Naive thymus-derived CD4-positive, alpha-beta T cell (primary cell): ENCODE measurements around the gene EIF2S2. TPM values are rescaled to one million over a fixed set of nuclear protein-coding genes. Genes with fewer than 3 reads are reported as not detected.
A peak's percentile ranks its signal among the peaks of the same experiment; 100 is the strongest.

Source experiments
- ATAC-seq: fragments of 150-1000 bp; cut with Tn5 transposase; 2 replicates; pipeline ENCODE4 v1.10.0; 2021; ENCODE audit warnings: mild to moderate bottlenecking, moderate library complexity
- CTCF ChIA-PET: fragments of 350-600 bp; sonication (Branson Sonifier 250); formaldehyde crosslinking; loops from one replicate; lab custom pipeline; 2021; ENCODE audit warnings: antibody characterized with exemption; lab: Charles Lee
- POLR2A ChIA-PET: fragments of 350-600 bp; sonication (Branson Sonifier 250); formaldehyde crosslinking; loops from one replicate; lab custom pipeline; 2021; ENCODE audit warnings: antibody characterized with exemption, inconsistent platforms; lab: Charles Lee
- DNase-seq, 9 donors: peaks; one replicate each; pipeline versions ENCODE4 v3.0.0 to v3.0.0-alpha.2; 2020 to 2022; ENCODE audit warnings: mixed read lengths in 1 of 9
- H3K27ac ChIP-seq: one replicate; pipeline ENCODE4 v1.7.0; 2013; ENCODE audit warnings: mild to moderate bottlenecking, low read depth, low read length, moderate library complexity
- H3K27me3 ChIP-seq, 2 donors: one replicate each; pipeline ENCODE4 v1.7.0; 2013; ENCODE audit warnings: low read length in 2 of 2, mild to moderate bottlenecking in 2 of 2, moderate library complexity in 2 of 2; ENCODE audit not compliant: control insufficient read depth in 2 of 2, insufficient read depth in 2 of 2
- H3K36me3 ChIP-seq, 3 experiments: 1 replicate in 2 of 3; 2 replicates in 1 of 3; pipeline ENCODE4 v1.7.0; 2013; ENCODE audit warnings: low read length in 3 of 3, mild to moderate bottlenecking in 3 of 3, moderate library complexity in 1 of 3; ENCODE audit not compliant: insufficient read depth in 3 of 3, control insufficient read depth in 2 of 3
- H3K4me1 ChIP-seq, 2 donors: one replicate each; pipeline ENCODE4 v1.7.0; 2013; ENCODE audit warnings: low read length in 2 of 2, mild to moderate bottlenecking in 2 of 2, moderate library complexity in 1 of 2; ENCODE audit not compliant: control insufficient read depth in 2 of 2, insufficient read depth in 2 of 2
- H3K4me3 ChIP-seq: 2 replicates; pipeline ENCODE4 v1.7.0; 2013; ENCODE audit warnings: mild to moderate bottlenecking, low read length
- H3K9me3 ChIP-seq, 3 experiments: 1 replicate in 2 of 3; 2 replicates in 1 of 3; pipeline ENCODE4 v1.7.0; 2013; ENCODE audit warnings: low read length in 3 of 3; ENCODE audit not compliant: control insufficient read depth in 2 of 3
- H3K27ac Mint-ChIP-seq, 9 donors: one replicate each; pipeline ENCODE4 v1.8.0; 2020 to 2022; ENCODE audit warnings: mixed read lengths in 9 of 9, mild to moderate bottlenecking in 8 of 9, moderate library complexity in 5 of 9, inconsistent platforms in 2 of 9
- H3K27me3 Mint-ChIP-seq, 5 donors: one replicate each; pipeline ENCODE4 v1.8.0; 2021 to 2022; ENCODE audit warnings: mixed read lengths in 5 of 5, mild to moderate bottlenecking in 1 of 5
- H3K36me3 Mint-ChIP-seq, 5 donors: one replicate each; pipeline ENCODE4 v1.8.0; 2020 to 2022; ENCODE audit warnings: mixed read lengths in 5 of 5, mild to moderate bottlenecking in 3 of 5, inconsistent platforms in 1 of 5
- H3K4me1 Mint-ChIP-seq, 7 donors: one replicate each; pipeline ENCODE4 v1.8.0; 2020 to 2022; ENCODE audit warnings: mixed read lengths in 7 of 7, mild to moderate bottlenecking in 3 of 7, inconsistent platforms in 1 of 7
- H3K4me3 Mint-ChIP-seq, 10 donors: one replicate each; pipeline ENCODE4 v1.8.0; 2020 to 2022; ENCODE audit warnings: mild to moderate bottlenecking in 10 of 10, mixed read lengths in 10 of 10, moderate library complexity in 6 of 10, inconsistent platforms in 2 of 10
- H3K9me3 Mint-ChIP-seq, 11 donors: one replicate each; pipeline ENCODE4 v1.8.0; 2020 to 2022; ENCODE audit warnings: mixed read lengths in 11 of 11, mild to moderate bottlenecking in 4 of 11, inconsistent platforms in 1 of 11, moderate library complexity in 1 of 11
- intact Hi-C, 2 donors: fragments of 100-400 bp; cut with micrococcal nuclease; formaldehyde crosslinking; loops; one replicate each; pipeline ENCODE4 v1.15.1; 2023
- polyA plus RNA-seq, 2 donors: library from polyadenylated mRNA; unstranded; fragments of 300-500 nt; fragmentation: Illumina TruSeq; gene quantifications; one replicate each; pipeline ENCODE4 v1.2.3, GENCODE V29; 2021
- total RNA-seq, 6 experiments: library from RNA in 5 of 6; stranded (reverse) in 5 of 6; gene quantifications; 1 replicate in 5 of 6; 2 replicates in 1 of 6; pipeline ENCODE4 v1.2.3 and lab custom pipeline; 2021 to 2026

The EIF2S2 gene
- total and polyA plus RNA-seq, 7 experiments from 2014 or later = 16.8 to 68.4 (median 23.2) TPM

- Mint-ChIP-seq H3K4me1 (peaks cover 33 to 74% (median 65%) of the 10 kb centered on the region in 7 donors), H3K36me3 (peaks cover 17 to 49% (median 39%) of the 10 kb centered on the region in 5 donors), H3K27me3 (no peaks in the 10 kb centered on the region), H3K27ac (peak overlapping the region; percentile 22 to 85 (median 73)), H3K4me3 (peak overlapping the region in 1 of 10 donors; percentile 38), H3K9me3 (no peaks in the 10 kb centered on the region)
- H3K27me3 ChIP-seq = no peaks in the 10 kb centered on the region
- CTCF ChIA-PET = no interaction called here
- POLR2A ChIA-PET = interaction anchor here (0.8 to 2.6 kb wide), 2 partner anchors 8 to 11 kb away, joined by 3 to 16 read pairs; partner anchors contain the start of gene EIF2S2
- H3K4me3 ChIP-seq = no peak overlapping the region
- no peak overlapping the region for H3K27ac ChIP-seq
- DNase-seq (no peak), ATAC-seq (no peak)
- peaks cover 16 to 61% (median 19%) of the 10 kb centered on the region in 3 experiments for H3K36me3 ChIP-seq
- H3K9me3 ChIP-seq = no peaks in the 10 kb centered on the region
- intact Hi-C loops = no loop called here
- peaks cover 24 to 25% of the 10 kb centered on the region in 2 donors for H3K4me1 ChIP-seq
Measured at GRCh38 chr20:34104059-34104458, 8.0 kb downstream of the EIF2S2 start.

DNA sequence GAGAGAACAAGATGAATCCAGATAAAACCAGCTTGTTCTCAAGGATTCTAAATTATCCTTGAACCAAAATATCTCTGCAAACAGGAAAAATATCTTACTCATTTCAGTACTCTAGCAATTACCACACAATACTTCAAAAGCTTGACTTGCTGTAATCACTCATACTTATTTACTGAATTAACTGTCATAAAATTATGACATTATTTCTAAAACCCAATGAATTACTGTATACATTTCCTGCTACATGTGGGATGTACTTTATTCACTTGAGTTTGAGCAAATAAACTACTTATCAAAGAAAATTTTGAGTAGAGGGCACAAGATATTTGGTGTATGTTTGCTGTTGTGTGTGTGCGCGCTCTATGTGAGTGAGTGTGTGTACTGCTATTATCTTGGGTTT, 9.7 kb downstream of the EIF2S2 start:
- H3K4me3 ChIP-seq = no peak overlapping the region
- peaks cover 22 to 77% (median 25%) of the 10 kb centered on the region in 3 experiments for H3K36me3 ChIP-seq
- peaks cover 7 to 14% of the 10 kb centered on the region in 2 donors for H3K4me1 ChIP-seq
- H3K9me3 ChIP-seq = no peaks in the 10 kb centered on the region
- H3K4me1 Mint-ChIP-seq = peaks cover 25 to 60% (median 48%) of the 10 kb centered on the region in 7 donors
- no peak overlapping the region for H3K27ac ChIP-seq
- POLR2A ChIA-PET = interaction anchor here (1.2 to 2.6 kb wide), 2 partner anchors 10 to 109 kb away, joined by 3 to 16 read pairs; partner anchors contain the start of genes EIF2S2 and RALY
- H3K9me3 Mint-ChIP-seq = no peaks in the 10 kb centered on the region
- peak overlapping the region in 7 of 9 donors; percentile 0 to 88 (median 62) for H3K27ac Mint-ChIP-seq
- no peaks in the 10 kb centered on the region for H3K27me3 ChIP-seq
- no peak overlapping the region for H3K4me3 Mint-ChIP-seq
- ATAC-seq (no peak), DNase-seq (no peak)
- no peaks in the 10 kb centered on the region for H3K27me3 Mint-ChIP-seq
- CTCF ChIA-PET = interaction anchor here (1.2 kb wide), 1 partner anchor 10 kb away, joined by 6 read pairs; the partner anchor contains the start of gene EIF2S2
- intact Hi-C loops = no loop called here
- peaks cover 17 to 50% (median 42%) of the 10 kb centered on the region in 5 donors for H3K36me3 Mint-ChIP-seq

GRCh38 chr20:34100576-34100975, 11.5 kb downstream of the EIF2S2 start:
- H3K27ac Mint-ChIP-seq = peak overlapping the region in 5 of 9 donors; percentile 4 to 62 (median 43)
- Histone ChIP-seq H3K4me3 (no peak overlapping the region), H3K36me3 (peaks cover 38 to 95% (median 40%) of the 10 kb centered on the region in 3 experiments), H3K4me1 (peaks cover 0 to under 1% of the 10 kb centered on the region in 2 donors), H3K27ac (no peak overlapping the region), H3K9me3 (no peaks in the 10 kb centered on the region), H3K27me3 (no peaks in the 10 kb centered on the region)
- ATAC-seq = no peak
- H3K27me3 Mint-ChIP-seq = no peaks in the 10 kb centered on the region
- peaks cover 15 to 62% (median 54%) of the 10 kb centered on the region in 5 donors for H3K36me3 Mint-ChIP-seq
- H3K4me3 Mint-ChIP-seq = no peak overlapping the region
- H3K9me3 Mint-ChIP-seq = no peaks in the 10 kb centered on the region
- peaks cover 15 to 46% (median 32%) of the 10 kb centered on the region in 7 donors for H3K4me1 Mint-ChIP-seq
- CTCF ChIA-PET = interaction anchor here (1.1 kb wide), 1 partner anchor 183 kb away, joined by 3 read pairs; no protein-coding TSS in a partner anchor
- DNase-seq = no peak
- POLR2A ChIA-PET = interaction anchor here (1.7 kb wide), 1 partner anchor 12 kb away, joined by 7 read pairs; the partner anchor contains the start of gene EIF2S2
- intact Hi-C loops = no loop called here

DNA sequence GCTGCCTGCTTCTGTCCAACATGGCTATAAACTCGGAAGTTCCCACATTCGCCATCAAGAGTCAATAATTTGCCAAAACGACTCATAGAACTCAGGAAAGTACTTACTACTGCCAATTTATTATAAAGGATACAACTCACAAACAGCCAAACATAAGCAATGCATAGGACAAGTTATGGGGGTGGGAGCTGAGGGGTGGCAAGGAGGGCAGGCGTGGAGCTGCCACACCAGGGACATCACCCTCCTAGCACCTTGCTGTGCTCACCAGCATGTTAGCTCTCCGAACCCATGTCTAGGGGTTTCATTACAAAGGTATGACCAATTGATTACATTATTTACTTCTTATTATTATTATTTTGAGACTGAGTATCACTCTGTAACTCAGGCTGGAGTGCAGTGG, 12.4 kb downstream of the EIF2S2 start:
- Mint-ChIP-seq H3K36me3 (peaks cover 6 to 54% (median 47%) of the 10 kb centered on the region in 5 donors), H3K4me1 (peaks cover 8 to 37% (median 23%) of the 10 kb centered on the region in 7 donors), H3K27me3 (no peaks in the 10 kb centered on the region), H3K9me3 (no peaks in the 10 kb centered on the region), H3K27ac (peak overlapping the region in 6 of 9 donors; percentile 10 to 64 (median 46)), H3K4me3 (no peak overlapping the region)
- DNase-seq (no peak), ATAC-seq (no peak)
- Histone ChIP-seq H3K4me1 (no peaks in the 10 kb centered on the region), H3K4me3 (no peak overlapping the region), H3K9me3 (no peaks in the 10 kb centered on the region), H3K27ac (no peak overlapping the region), H3K36me3 (peaks cover 29 to 96% (median 33%) of the 10 kb centered on the region in 3 experiments), H3K27me3 (no peaks in the 10 kb centered on the region)
- intact Hi-C loops = no loop called here
- ChIA-PET CTCF (no interaction called here), POLR2A (interaction anchor here (0.9 to 1.7 kb wide), 2 partner anchors 13 to 30 kb away, joined by 3 to 7 read pairs; partner anchors contain the start of gene EIF2S2)

- ChIA-PET CTCF (no interaction called here), POLR2A (no interaction called here)
- intact Hi-C loops = no loop called here
- Histone ChIP-seq H3K9me3 (no peaks in the 10 kb centered on the region), H3K36me3 (peaks cover 22 to 92% (median 27%) of the 10 kb centered on the region in 3 experiments), H3K27me3 (no peaks in the 10 kb centered on the region), H3K4me3 (no peak overlapping the region), H3K27ac (no peak overlapping the region), H3K4me1 (no peaks in the 10 kb centered on the region)
- H3K9me3 Mint-ChIP-seq = no peaks in the 10 kb centered on the region
- no peaks in the 10 kb centered on the region for H3K27me3 Mint-ChIP-seq
- ATAC-seq (no peak), DNase-seq (no peak)
- H3K4me3 Mint-ChIP-seq = no peak overlapping the region
- peaks cover 4 to 32% (median 14%) of the 10 kb centered on the region in 7 donors for H3K4me1 Mint-ChIP-seq
- H3K36me3 Mint-ChIP-seq = peaks cover 0 to 52% (median 41%) of the 10 kb centered on the region in 5 donors
- peak overlapping the region in 4 of 9 donors; percentile 20 to 40 (median 24) for H3K27ac Mint-ChIP-seq
Measured at GRCh38 chr20:34098570-34098969, 13.5 kb downstream of the EIF2S2 start.

GRCh38 chr20:34096699-34097444, 15.2 kb downstream of the EIF2S2 start:
- H3K9me3 ChIP-seq = no peaks in the 10 kb centered on the region
- intact Hi-C loops = loop anchor here in 1 of 2 donors (1.0 kb wide), 1 partner anchor 11 kb away; no protein-coding TSS in a partner anchor
- DNase-seq = no peak
- POLR2A ChIA-PET = interaction anchor here (0.7 to 1.3 kb wide), 2 partner anchors 15 to 16 kb away, joined by 3 to 7 read pairs; partner anchors contain the start of gene EIF2S2
- Mint-ChIP-seq H3K27me3 (no peaks in the 10 kb centered on the region), H3K9me3 (no peaks in the 10 kb centered on the region), H3K4me1 (peaks cover 3 to 26% (median 8%) of the 10 kb centered on the region in 7 donors), H3K27ac (peak overlapping the region in 6 of 9 donors; percentile 42 to 72 (median 50)), H3K36me3 (peaks cover 0 to 52% (median 36%) of the 10 kb centered on the region in 5 donors), H3K4me3 (no peak overlapping the region)
- no peaks in the 10 kb centered on the region for H3K4me1 ChIP-seq
- no peak overlapping the region for H3K27ac ChIP-seq
- H3K36me3 ChIP-seq = peaks cover 19 to 93% (median 27%) of the 10 kb centered on the region in 3 experiments
- no peaks in the 10 kb centered on the region for H3K27me3 ChIP-seq
- CTCF ChIA-PET = no interaction called here
- no peak for ATAC-seq
- H3K4me3 ChIP-seq = no peak overlapping the region
